ENCODE results near the gene CAPG.
"Not testable (repeated sequence)": the region's sequence is repeated elsewhere in the genome, so short reads cannot be mapped to it uniquely, and the experiment has no call there.

The CAPG gene, protein sequence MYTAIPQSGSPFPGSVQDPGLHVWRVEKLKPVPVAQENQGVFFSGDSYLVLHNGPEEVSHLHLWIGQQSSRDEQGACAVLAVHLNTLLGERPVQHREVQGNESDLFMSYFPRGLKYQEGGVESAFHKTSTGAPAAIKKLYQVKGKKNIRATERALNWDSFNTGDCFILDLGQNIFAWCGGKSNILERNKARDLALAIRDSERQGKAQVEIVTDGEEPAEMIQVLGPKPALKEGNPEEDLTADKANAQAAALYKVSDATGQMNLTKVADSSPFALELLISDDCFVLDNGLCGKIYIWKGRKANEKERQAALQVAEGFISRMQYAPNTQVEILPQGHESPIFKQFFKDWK

GRCh38 chr2:85409845-85410583 lies at the start of gene CAPG:
TSS of gene CAPG (minus strand) at chr2:85410366. CDS start at chr2:85402145, 8,221 bp downstream.
- no peak for DNase-seq (ENCODE audit: low read depth in 2 of 2)

DNA sequence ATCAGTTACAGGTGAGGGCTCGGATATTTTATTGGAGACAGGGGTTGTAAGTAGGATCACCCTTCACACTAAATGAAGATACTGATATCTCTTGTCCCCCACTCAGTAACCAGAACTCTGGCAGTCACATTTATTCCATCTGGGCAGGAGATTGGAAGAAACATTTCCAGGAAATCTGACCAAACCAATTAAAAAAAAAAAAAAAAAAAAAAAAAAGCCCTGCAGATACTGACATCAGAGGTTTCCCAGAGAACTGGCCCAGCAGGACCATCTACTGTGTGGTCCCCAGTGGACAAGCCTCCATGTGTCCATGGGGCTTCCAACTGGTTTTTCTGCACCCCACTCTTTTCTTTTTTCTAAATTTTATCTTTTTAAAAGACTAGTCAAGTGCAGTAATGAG lies 49.6 kb upstream of the CAPG start:
- DNase-seq (ENCODE audit: low read depth in 2 of 2) = no peak

DNA sequence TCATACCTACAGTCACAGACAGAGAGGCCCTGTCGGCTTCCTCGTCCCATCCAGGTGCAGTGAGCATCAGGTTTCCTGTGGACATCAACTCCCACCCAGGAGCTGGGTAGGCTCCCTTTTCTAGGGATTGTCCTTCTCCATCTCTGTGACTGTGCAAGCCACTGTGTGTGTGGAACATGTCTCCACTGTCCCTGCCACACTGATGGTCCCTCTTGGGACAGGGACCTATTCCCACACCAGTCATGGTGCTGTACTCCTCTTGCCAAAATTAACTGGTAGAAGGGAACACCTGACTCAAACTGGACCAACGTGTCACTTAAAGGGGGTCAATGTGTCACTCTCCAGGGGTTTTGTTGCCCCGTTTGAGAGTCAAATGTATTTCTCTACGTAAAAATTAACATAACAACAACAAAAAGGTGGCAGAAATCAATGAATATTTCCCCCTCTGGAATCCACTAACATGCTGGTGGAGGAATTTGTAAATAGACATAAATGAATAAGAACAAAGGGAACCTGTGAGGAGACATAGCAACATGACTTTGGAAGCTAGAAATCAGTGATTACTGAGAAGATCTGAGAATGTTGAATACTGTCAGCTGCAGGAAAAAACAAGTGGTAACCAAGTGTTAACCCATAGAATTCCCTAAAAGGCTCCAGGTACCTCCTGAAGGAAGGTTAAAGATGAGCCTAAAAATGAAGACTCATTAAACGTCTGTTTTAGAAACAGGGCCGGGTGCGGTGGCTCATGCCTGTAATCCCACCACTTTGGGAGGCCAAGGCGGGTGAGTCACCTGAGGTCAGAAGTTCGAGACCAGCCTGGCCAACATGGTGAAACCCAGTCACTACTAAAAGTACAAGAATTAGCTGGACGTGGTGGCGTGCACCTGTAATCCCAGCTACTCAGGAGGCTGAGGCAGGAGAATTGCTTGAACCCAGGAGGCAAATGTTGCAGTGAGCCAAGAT lies 48.7 kb upstream of the CAPG start:
- no peak for DNase-seq (ENCODE audit: low read depth in 2 of 2)

DNA sequence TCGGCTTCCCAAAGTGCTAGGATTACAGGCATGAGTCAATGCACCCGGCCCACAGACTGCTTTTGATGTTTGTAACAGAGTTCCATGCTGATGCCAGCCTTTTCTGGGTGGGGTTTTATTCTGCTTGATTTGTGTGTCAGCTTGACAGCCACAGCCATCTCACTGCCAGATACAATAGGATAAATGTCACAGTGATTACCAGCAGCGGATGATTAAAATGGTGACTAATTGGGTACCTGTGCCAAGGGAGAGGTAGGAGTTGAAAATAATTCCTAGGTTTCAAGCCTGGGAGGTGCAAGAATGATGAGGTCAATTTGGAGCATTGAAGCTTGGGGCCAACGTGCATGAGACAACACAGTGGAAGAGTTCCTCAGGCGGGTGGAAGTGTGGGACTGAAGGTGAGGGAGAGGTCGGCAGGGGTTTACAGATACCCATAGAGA lies 47.7 kb upstream of the CAPG start:
- no peak for DNase-seq (ENCODE audit: low read depth in 2 of 2)

DNA sequence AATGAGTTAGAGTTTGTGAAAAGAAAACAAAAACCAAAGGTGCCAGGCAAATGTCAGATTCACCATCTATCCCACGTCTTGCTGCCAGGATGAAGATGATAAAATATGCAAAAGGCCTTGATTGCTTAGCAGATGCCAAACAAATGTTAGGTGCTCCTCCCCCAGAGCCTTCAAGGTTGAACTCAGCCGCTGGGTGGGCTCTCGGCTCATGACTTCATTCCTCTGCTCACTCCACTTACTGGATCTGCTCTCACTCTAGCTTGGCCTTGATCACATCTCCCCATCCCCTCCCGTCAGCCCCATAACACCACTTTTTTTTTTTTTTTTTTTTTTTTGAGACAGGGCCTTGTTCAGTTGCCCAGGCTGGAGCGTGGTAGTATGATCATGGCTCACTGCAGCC lies 46.9 kb upstream of the CAPG start:
- DNase-seq (ENCODE audit: low read depth in 2 of 2) = no peak

DNA sequence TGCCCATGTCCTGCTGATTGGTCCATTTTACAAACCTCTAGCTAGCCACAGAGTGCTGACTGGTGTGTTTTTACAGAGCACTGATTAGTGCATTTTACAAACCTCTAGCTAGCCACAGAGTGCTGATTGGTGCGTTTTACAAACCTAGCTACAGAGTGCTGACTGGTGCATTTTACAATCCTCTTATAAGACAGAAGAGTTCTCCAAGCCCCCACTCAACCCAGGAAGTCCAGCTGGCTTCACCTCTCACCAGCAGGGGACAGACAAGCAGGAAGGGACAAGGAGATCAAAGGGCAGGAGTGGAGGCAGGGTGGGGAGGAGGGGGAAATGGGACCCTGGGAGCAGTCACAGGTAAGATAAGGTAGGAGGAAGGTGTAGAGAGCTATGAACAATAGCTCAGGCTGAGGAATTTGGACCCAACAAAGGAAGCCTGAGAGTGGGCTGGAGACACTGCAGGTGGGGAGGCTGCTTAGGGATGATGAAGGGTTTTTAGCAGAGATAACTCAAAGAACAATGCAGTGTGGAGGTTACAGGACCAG lies 45.5 kb upstream of the CAPG start:
- no peak for DNase-seq (ENCODE audit: low read depth in 2 of 2)

GRCh38 chr2:85453571-85453970 lies 43.4 kb upstream of the CAPG start:
- no peak for DNase-seq (ENCODE audit: low read depth in 2 of 2)

GRCh38 chr2:85452237-85452636 lies 42.1 kb upstream of the CAPG start:
- no peak for DNase-seq (ENCODE audit: low read depth in 2 of 2)

- no peak for DNase-seq (ENCODE audit: low read depth in 2 of 2)
Observed at GRCh38 chr2:85449214-85449588, 39.0 kb upstream of the CAPG start.

DNA sequence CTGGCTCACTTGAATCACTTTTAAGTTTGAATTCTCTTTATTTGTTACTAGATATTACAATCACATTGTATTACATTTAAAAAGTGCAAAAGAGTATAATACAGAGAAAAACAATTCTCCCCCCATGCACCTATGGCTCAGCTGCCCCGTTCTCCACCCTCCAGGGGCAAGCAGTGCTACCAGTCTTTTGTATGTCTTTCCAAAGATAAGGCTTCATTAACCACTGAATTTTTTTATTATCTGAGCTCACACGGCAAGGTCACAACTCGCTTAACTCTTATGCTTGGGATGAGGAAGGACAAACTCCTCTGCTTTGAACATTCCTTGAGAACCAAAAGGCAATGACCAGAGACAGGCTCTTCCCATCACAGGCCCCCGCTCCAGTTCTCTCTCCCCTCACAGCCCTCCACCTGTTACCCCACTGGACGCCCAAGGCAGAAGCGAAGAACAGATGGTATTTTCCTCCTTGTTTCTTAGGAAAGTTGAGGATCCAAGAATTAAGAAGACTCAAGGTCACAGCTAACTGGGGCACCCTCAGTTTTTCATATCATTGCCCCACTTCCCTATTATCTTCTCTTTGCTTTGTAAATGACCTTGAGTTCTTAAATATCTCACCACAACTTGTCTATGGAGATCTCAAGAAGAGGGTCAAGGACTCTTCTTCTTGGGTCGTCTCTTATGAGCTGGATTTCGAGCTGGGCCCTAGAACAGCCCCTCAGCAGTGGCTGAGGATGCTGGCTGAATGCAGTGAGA lies 38.5 kb upstream of the CAPG start:
- no peak for DNase-seq (ENCODE audit: low read depth in 2 of 2)

GRCh38 chr2:85447222-85447585 lies 37.0 kb upstream of the CAPG start:
- no peak for DNase-seq (ENCODE audit: low read depth in 2 of 2)

DNA sequence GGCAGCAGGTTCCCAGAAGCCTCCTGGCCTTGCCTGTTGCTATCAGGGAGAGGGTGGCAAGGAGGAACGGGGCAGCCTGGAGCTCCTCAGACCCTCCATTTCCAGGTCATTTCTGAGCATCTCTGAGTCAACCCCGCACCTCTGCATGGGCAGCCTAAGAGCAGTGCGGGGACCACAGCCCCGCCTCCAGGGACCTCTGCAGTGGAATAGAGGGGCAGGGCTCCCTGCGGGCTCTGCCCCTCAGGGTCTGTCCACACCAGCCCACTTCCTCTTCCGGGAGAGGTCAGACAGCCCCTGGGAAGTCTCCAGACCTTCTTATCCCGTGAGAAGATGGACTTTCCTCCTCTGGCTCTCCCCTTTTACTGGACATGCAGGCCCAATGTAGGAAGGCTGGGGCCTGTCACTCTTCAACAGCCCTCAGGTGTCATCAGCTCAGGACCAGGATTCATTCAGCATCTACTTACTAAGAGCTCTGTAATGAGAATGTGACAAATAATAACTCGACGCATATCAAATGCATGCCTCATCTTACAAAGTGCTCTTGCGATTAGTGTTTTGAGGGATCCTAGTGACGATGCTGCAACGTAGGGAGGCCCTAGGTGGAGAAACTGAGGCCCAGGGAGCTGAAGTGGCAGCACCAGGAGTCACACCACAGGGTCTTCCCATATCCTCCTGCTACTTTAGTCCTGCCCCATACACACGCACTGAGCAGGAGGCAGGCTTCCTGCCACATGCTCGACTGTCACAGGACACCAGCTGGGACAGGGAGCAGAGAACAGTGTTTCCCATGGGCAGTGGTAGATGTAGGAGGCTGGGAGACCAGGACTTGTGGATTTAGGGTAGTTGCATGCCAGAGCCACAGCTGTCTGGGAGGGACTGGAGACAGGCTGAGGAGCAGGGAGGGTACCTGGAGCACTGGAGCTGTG lies 36.4 kb upstream of the CAPG start:
- DNase-seq (ENCODE audit: low read depth in 2 of 2) = no peak

DNA sequence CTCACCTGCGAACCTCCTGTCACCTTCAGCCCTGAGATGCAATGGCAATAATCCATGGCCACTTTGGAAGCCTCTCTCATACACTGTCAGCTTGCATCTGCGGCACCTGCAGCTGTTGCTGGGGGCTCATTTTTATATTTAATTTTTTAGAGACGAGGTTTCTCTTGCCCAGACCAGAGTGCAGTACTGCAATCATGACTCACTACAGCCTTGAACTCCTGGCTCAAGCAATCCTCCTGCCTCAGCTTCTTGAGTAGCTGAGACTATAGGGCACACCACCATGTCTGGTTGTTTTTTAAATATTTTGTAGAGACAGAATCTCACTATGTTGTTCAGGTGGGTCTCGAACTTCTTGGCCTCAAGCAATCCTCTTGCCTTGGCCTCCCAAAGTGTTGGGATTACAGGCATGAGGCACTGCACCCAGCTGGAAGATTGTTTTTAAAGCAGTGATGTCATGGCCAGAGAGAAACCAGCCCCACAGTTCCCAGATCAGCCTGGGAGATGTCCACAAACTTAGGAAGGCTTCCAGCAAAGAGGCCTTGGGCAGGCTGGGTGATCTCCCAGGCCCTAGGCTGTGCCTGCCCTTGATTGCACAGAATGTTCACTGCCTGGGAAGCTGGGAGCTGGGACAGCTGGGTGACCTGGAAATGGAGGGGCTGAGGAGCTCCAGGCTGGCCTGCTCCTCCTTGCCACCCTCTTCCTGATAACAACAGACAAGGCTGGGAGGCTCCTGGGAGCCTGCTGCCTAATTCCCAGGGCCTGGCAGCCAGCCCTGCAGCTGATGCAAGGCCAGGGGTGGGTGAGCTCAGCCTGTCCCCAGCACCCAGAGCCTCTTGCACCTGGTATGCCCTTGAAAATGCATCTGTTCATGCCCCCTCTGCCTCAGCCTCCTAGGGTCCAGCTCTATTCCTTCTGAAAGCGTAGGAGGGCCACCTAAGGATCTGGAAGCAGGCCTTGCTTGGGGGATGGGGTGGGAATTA lies 35.4 kb upstream of the CAPG start:
- DNase-seq (ENCODE audit: low read depth in 2 of 2) = no peak

DNA sequence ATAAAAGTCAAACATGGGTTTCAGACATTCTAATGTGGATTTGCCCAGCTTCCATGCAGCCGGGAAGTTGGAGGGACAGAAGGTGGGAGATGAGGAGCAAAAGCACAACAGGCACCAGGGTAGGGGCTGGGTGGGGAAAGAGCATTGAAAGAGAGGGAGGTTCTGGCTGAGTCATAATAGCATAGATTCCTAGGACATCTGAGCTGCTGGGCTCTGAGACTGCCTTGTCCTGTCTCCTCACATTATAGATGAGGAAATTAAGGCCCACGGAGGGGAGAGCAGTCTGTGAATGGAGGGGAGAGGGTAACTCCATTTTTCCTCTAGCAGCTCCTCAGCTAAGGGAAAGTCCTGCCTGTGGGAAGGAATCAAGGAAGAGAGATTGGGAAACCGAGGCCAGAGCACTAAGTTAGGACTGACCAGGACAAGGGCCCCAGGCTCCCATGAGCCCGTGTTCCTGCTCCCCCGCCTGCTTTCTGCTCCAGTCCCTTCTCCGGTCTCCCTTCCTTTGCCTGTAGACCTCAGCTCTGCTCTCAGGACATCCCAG lies 34.5 kb upstream of the CAPG start:
- DNase-seq (ENCODE audit: low read depth in 2 of 2) = no peak

- DNase-seq (ENCODE audit: low read depth in 2 of 2) = no peak
Observed at GRCh38 chr2:85441864-85442263, 31.7 kb upstream of the CAPG start.

GRCh38 chr2:85440729-85441128 lies 30.6 kb upstream of the CAPG start:
- DNase-seq (ENCODE audit: low read depth in 2 of 2) = no peak

DNA sequence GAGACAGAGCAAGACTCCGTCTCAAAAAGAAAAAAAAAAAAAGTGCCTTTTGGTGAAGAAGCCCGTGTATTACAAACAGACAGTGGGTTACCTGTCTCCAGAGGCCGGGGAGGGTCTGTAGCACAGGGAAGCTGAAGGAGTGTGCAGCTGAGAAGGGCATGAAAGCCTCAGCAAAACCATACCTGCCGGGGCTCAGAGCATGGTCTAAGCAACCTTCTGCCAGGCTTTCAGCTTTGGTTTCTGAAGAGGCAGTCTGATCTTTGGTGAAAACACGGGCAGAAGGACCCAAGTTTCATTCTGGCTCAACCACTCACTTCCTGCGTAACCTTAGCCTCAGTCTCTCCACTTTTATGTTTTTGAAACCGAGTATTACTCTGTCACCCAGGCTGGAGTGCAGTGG lies 29.8 kb upstream of the CAPG start:
- DNase-seq (ENCODE audit: low read depth in 2 of 2) = no peak

GRCh38 chr2:85439569-85439968 lies 29.4 kb upstream of the CAPG start:
- not testable (repeated sequence) for DNase-seq (ENCODE audit: low read depth in 2 of 2)

DNA sequence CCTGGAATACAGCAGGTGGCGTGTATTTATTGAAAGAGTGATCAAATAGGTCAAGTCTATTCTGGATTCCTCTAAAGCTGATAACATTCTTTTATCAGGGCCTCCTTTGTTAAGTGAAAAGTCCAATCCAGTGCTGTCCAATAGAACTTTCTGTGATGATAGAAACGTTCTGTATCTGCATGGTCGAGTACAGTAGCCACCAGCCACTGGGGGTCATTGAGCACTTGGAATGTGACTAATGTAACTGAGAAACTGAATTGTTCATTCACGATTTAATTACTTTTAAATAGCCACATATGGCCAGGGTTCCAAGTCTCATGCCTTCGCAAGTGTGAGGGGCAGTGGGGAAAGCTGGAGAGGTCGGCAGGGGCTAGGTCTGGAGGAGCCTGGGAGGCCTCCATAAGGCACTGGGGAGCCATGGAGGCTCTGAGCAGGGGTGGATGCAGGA lies 28.9 kb upstream of the CAPG start:
- DNase-seq (ENCODE audit: low read depth in 2 of 2) = no peak
